AG09309 (cell line): ENCODE results near the gene DGKB.

Experiments
- DNase-seq: peaks from one replicate; pipeline ENCODE4 v3.0.0-alpha.2; 2010; ENCODE audit warnings: low read depth
- H3K4me3 ChIP-seq: 2 replicates; pipeline ENCODE4 v1.5.1; 2011; ENCODE audit warnings: mild to moderate bottlenecking, low read depth, low read length, moderate library complexity; ENCODE audit not compliant: control insufficient read depth
- TF ChIP-seq, protein P1 (sequence below): IDR thresholded peaks from 2 replicates; pipeline ENCODE4 v1.5.1; 2011; ENCODE audit warnings: mild to moderate bottlenecking, low read depth, low read length, inconsistent platforms; ENCODE audit not compliant: insufficient read depth, control insufficient read depth; ENCODE audit errors: missing control alignments

DGKB gene

DNA sequence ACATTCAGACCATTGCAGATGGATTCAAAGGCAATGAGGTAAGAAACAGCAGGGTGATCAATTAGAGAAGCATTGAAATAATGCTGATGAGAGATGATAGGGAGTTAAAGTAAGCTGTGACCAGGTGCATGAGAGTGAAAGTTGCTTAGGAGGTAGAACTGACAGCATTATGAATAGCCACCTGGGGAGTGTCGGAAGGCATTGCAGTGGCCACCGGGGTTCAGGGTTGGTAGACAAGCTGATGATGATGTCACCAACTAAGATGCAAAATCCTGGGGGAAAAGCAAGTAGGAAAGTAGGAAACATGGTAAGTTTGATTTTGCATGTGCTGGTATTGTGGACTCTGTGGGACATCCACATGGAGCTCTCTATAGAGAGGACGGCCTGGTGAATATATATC, 701.2 kb downstream of the DGKB start:
- TF ChIP-seq, protein P1, sequence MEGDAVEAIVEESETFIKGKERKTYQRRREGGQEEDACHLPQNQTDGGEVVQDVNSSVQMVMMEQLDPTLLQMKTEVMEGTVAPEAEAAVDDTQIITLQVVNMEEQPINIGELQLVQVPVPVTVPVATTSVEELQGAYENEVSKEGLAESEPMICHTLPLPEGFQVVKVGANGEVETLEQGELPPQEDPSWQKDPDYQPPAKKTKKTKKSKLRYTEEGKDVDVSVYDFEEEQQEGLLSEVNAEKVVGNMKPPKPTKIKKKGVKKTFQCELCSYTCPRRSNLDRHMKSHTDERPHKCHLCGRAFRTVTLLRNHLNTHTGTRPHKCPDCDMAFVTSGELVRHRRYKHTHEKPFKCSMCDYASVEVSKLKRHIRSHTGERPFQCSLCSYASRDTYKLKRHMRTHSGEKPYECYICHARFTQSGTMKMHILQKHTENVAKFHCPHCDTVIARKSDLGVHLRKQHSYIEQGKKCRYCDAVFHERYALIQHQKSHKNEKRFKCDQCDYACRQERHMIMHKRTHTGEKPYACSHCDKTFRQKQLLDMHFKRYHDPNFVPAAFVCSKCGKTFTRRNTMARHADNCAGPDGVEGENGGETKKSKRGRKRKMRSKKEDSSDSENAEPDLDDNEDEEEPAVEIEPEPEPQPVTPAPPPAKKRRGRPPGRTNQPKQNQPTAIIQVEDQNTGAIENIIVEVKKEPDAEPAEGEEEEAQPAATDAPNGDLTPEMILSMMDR: no peak
- no peak for DNase-seq
- no peak overlapping the region for H3K4me3 ChIP-seq

DNA sequence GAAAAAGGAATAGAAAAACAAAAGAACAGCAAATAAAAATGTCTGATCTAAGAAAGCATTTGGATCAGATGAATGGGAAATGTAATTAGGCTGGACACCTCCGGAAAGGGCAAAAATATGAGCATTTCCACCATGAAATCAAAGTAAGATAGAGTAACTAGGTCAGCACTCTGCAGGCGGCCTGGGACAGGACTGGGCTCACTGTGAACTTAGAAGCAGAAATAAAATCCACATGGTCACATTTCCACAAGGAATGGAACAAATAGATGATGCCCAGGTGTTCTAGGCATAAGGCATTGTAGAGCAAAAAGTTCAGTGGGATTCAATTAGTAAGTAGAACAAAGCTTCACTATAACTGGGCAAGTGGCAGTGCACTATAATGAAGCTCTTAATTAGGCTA, 703.2 kb downstream of the DGKB start:
- TF ChIP-seq, protein P1: no peak
- H3K4me3 ChIP-seq: no peak overlapping the region
- no peak for DNase-seq

DNA sequence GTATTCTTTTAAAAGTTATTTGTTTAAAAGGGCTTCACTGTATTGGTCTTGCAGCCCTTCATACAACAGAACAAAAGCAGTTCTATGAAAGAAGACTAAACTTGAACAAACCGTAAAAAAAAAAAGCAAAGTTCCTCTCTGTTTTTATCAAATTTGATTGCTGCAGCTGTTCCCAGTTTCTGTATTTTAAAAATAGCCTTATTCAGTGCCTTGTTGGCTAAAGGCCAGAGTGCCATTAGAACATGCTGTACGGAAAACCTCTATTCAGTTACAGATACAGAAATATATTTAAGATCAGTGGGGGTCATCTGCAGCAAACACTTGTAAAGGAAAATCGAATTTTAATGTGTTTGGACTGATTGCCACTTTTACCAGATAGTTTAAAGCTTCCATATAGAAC, 705.3 kb downstream of the DGKB start:
- TF ChIP-seq, protein P1: no peak
- H3K4me3 ChIP-seq: no peak overlapping the region
- DNase-seq: no peak

DNA sequence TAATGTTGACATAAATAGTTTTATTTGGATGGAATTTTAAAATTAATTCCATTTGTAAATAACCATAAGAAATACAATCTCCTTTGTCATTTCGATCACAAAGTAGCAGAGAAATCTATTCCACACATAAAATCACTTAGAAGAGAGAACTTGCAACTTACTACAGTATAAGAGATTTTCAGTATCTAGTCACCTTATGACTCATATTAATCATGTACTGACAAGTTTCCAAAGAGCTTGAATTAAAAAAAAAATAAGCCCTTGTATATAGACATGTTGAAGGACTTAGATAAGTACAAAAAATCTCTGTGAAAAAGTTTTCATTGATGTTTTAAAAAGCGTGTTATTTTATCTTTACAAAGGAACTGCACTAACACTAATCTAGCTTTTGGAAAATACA, 706.0 kb downstream of the DGKB start:
- DNase-seq: no peak
- no peak overlapping the region for H3K4me3 ChIP-seq
- TF ChIP-seq, protein P1: no peak

DNA sequence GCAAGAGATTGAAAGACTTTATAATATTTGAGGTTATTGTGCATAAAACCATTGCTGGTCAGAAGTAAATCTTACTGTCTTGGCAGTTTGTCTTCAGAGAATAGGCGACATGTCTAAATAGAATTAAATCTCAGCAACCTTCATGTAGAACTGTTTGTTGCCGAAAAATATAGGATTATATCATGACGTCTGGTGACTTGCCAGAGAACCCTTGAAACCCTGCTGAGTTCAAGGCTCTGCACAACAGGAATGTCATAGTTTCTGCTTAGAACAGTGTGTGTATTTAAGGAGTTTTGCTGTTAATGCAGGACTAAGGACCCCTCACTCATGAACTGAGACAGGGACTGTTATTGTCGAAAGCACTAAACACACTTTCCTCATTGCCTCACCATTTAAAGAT, 706.7 kb downstream of the DGKB start:
- no peak overlapping the region for H3K4me3 ChIP-seq
- TF ChIP-seq, protein P1: no peak
- DNase-seq: no peak

DNA sequence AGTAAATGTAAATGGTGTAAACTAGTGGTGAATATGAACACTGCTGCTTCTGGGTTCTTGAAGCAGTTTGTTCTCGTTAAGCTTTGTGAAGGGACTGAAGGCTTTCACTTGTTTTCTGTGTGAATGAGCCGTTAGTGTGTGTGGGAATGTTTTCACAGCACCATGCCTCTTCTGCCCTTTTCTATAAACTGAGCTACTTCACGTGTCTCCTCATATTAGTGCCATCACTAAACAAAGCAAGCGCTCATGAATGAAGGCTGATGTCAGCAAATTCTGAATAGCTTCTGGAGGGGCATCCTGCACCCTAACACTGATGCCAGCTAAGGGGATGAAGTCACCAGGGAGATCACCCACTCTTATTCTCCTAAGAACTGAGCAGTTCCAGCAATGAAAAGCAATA, 707.5 kb downstream of the DGKB start:
- DNase-seq: no peak
- TF ChIP-seq, protein P1: no peak

DNA sequence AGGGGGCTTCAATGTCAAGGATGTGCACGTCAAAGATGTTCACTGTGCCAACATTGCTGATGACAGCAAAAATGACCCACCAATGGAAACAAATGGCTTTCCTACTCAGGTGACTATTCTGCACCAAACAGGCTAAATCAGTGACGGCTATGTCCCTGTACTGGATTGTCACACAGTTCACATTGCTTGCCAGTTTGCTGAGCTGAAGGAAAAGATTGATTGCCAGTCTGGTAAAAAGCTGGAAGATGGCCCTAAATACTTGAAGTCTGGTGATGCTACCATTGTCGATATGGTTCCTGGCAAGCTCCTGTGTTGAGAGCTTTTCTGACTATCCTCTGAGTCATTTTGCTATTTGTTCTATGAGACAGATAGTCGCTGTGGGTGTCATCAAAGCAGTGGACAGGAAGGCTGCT, 710.9 kb downstream of the DGKB start:
- H3K4me3 ChIP-seq: no peak overlapping the region
- TF ChIP-seq, protein P1: no peak
- DNase-seq: no peak

More for the DNA sequence above, 707.5 kb downstream of the DGKB start:
- H3K4me3 ChIP-seq: no peak overlapping the region
